Stimulated activated CD4-positive, alpha-beta T cell treated with anti-CD3 and anti-CD28 coated beads, Interleukin-1b, Interleukin-23, amount 100 ng/mL, for 48 hours (primary cell): ENCODE data around the gene GPAT3.
"Not testable (repeated sequence)": the region's sequence is repeated elsewhere in the genome, so short reads cannot be mapped to it uniquely, and the experiment has no call there.

Experiments used
- DNase-seq: peaks from one replicate; pipeline ENCODE4 v3.0.0-alpha.2; 2020

The GPAT3 gene

DNA sequence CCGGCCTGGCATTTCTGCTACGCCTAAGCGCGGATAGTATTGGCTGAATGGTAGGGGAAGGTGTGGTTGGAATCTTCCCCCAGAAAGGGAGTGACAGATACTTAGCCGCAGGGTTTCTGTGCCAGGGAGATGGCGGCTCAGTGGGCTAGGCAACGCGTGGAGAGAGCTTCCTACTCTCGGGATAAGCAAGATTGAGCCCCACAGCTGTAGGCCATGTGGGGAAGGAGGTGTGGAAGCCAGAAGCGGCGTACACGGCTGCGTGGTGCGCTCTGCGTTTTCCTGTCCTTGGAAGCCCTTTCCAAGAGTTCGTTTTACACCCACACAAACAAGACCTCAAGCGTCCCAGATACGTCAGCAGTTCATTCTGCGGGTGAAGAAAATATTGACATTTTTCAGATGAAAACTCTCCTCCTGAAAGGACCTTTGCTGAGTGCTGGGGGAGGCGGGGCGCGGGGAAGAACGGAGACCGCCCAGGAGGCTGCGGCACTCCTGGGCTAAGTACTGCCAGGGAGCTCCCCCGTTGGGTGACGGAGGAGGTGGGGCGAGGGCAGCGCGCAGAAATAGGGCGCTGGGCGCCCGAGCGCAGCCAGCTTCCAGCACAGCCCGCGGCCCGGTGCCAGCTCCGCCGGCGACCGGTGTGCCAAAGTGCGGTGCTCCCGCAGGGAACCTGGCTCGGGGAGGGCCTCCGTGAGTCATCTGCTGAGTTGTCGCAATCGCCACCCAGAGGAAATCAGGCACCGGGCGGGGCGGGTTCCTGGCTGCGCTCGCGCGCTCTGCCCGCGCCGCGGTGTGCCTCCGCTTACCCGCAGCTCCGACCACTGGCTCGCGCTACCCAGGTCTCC is at the start of gene GPAT3:
GPAT3 (plus strand) TSS at position 589 of the 842 bp plus-strand sequence. CDS start 515 bp downstream, outside the sequence.
- peak; percentile 66 for DNase-seq

DNA sequence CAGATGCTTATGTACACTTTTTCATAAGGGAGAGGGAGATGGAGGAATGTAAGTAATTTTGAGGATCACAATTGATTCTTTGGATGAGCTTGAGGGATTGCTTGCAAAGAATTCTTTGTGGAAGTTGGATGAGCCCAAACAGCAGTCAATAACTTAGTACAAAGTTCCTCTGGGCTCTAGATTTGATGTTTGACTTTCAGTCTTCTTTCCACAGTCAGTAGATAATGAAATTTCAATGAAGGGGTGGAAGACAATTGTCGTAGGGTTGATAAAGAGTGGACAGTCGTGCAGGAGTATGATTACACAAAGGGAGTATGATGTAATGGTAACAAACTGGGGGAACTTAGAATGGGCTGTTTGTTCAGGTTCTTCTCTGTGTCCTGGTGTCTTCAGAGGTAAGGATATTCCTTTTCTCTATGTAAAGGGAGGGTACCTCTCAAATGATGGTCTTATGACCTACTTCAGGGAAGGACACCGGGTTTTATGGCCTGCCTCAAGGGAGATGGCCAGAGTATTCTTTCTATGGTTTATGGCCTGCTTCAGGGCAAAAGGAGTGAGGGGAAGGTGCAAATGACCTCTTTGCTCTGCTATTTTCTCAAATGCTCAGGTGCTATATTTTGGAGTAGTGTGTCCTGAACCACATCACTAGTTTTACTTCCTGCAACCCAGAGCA is 49.3 kb upstream of the GPAT3 start:
- no peak for DNase-seq

DNA sequence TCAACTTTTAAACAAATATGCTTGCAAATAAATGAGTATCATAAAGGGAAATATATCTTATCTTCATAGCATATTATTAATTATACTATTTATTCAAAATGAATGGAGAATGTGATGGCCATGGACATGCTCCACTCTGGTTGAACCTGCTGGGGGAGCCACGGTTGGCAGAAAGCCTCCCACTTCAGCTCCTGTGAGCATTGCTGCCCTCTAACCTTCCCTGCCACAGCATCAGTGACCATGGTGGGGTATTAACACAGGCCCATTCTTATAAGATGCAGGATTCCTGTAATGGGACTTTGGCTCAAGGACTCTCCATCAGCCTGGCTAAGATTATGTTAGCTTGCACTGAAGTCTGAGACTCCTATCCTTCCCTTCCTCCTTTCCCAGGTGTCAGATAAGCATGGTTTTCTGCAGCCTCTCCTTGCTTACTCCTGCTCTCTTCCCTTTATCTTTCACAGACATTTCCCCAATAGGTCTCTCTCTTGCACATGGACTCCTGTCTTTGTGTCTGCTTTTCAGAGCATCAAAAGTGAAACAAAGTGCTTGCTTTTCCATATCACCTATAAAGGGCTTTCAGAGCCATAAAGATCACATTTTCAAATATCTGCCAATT is 46.1 kb upstream of the GPAT3 start:
- no peak for DNase-seq

DNA sequence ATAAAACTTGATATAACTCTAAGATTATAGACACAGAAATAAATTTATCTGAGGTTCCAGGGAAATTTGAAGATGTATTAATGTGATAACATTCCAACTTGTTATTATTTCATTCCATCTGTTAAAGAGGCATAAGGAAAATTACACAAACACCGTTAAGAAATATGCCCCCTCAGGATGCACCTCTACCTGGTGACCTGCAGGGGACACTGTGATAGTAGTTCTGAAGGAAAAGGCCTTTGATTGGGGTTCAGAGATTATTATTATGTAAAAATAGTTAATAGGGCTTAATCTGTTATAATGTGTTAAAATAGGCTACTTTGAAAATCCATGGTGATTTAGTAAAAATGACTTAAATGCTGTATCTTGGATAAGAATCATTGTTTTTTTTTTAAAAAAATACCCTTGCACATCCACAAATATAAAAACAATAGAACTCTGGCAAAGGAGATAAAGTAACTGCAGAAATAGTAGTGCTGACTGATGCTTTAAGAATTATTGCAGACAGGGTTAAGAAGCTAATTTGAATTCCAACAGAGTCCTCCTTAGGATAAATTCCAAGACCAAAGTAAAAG is 44.9 kb upstream of the GPAT3 start:
- no peak for DNase-seq

DNA sequence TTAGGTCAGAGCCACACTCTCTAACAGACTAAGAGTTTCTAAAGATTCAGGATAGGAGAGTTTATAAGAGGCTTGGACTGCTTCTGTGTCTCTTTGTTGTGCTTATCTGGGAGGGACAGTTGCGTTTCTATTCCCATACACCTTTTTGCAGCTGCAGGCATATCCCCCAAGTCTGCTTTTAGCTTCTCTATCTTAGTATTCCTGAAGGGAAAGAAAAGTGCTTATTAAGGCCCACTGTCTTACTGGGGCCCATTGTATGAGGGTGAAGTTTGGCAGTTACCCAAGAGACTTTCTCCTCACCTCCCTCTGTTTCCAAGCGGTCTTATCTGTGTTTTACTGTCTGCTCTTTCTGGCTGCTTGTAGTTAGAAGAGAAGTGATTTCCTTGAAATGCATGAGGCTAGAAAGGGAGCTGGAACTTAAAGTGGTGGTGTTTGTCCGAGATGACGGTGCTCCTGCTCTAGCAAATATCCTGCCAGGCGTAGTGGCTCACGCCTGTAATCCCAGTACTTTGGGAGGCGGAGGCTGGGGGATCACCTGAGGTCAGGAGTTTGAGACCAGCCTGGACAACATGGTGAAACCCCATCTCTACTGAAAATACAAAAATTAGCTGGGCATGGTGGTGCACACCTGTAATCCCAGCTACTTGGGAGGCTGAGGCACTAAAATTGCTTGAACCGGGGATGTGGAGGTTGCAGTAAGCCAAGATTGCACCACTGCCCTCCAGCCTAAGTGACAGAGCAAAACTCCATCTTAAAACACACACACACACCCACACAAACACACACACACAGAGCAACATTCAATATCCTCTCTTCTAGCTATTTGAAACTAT is 39.6 kb upstream of the GPAT3 start:
- DNase-seq: not testable (repeated sequence)

DNA sequence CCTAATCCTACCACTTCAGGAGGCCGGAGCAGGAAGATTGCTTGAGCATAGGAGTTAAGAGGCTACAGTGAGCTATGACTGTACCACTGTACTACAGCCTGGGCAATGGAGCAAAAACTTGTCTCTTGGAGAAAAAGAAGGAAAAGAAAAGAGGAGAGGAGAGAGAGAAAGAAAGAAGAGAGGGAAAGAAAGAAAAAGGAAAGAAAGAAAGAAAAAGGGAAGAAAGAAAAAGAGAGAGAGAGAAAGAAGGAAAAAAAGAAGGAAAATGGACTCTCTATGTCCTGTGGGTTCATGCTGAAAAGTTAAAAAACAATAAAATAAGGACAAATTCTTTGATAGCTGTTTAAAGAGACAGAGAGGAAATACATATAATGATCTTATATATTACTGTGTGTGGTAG is 37.7 kb upstream of the GPAT3 start:
- no peak for DNase-seq

DNA sequence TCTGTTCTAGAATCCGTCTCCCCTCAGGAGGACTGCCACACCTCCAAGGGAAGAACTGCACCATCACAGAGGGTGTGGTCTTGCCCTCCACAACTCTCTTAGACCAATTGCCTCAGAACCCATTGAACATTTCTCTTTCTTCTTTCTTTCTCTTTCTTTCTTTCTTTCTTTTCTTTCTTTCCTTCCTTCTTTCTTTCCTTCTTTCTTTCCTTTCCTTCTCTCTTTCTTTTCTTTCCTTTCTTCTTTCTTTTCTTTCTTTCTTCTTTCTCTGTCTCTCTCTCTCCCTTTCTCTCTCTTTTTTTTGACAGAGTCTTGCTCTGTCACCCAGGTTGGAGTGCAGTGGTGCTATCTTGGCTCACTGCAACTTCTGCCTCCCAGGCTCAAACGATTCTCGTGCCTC is 34.2 kb upstream of the GPAT3 start:
- DNase-seq: not testable (repeated sequence)

DNA sequence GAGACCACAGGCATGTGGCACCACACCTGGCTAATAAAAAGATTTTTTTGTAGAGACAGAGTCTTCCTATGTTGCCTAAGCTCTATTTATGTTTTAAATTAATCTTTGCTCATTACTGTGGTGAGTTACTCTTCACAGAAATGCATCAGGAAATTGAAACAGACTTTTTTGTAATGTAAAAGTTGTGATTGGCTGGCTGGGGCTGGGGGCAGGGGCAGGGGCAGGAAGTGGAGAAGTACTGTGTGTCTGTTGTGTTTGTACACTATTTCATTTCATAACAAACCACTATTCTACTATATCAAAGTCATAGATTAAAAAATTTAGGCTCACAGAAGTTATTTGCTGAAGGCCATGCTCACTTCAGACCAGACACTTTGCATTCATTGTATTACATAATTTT is 31.9 kb upstream of the GPAT3 start:
- no peak for DNase-seq

DNA sequence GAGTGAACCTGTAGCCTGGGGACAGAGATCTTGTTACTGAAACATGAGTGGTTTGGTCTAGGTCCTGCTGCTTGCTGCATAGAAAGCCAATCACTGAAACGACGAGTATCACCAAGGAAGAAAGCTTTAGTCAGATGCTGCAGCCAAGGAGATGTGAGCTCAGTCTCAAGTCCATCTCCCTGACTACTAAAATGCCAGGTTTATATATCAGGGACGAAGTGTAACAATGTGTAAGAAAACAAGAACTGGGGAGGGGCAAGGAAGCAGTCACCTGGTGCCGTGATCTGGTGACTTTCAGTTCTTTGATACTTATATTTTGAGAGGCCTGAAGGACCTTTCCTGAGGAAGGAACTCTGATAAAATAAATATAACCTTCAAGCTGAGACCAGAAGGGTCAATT is 31.4 kb upstream of the GPAT3 start:
- no peak for DNase-seq

DNA sequence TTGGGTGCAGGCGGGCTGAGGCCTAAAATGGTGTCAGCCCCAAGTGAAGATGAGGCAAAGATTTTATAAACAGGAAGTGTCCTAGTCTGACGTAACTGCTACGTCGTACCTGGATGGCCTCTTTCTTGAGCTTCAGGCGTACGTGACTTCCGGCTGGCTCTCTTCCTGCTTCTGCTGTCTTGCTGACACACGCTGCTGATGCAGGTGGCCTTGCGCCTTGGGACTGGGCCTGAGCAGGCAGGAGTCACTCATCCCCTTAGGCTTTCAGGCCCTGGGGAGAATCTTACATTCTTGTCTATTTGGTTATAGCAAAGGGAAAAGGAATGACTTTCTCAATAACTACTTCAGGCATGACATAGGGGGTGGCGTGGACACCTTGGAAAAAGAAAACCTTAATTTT is 30.9 kb upstream of the GPAT3 start:
- no peak for DNase-seq

DNA sequence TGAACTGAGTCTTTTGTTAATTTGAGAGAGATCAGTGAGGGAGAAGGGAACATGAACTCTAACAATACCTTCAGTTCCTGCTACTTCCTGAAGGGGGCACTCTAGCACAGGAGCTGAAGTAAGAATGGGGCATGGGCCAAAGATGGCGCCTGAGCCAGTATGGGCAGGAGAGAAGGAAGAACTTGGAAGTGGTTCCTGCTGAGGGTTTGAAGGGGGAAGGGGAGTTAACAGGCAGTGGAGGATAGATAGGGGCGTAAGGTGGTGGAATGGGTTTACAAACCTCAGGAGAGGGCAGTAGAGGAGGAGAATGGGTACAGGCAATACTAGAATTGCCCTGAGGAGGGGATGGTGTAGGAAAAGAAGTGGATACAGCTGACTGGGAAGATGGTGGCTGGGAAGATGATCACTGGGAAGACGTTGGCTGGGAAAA is 26.7 kb upstream of the GPAT3 start:
- peak; percentile 54 for DNase-seq

DNA sequence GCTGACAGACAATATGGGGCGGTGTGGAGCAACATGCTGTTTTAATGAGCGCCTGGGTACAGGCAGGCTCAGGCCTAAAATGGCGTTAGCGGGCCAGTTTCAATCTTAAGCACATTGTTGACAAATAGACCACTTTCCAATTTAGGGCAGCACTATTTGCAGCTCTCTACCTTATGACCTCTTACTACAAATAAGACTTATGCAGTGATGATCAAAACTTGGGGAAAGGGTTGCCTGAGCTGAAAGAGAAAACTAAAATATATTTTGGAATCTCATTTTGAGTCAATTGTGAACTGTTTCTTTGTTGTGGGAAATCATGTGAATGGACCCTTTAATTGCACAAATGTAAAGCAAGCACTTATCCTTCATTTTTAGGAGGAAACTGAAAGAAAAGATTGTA is 25.5 kb upstream of the GPAT3 start:
- DNase-seq: no peak

DNA sequence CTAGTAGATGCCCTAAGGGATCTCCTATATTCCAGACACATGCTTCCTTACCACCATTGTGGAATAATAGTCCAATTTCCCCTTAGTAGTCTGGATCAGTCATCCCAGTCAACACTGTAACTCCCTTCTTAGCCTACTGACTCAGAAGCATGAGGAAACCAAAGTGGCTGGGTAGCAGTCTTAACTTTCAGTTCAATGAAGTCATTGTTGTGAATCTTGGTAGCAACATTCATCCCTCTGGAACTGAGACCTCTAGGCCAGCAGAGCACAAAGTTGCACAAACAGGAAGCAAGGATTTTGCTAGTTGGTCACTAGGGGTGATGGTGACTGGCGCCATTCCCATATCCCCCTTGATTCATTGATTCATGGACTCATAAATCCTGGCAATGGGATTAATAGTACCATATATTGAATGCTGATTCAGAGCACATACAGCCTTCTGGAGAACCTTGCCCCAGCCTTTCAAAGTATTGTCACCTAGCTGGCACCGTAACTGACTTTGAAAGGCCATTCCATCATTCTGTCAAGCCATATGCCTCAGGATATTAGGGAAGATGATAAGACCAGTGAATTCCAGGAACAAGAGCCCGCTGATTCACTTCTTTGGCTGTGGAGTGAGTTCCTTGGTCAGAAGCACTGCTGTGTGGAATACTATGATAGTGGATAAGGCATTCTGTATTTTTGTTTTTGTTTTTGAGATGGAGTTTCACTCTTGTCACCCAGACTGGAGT is 19.7 kb upstream of the GPAT3 start:
- no peak for DNase-seq

DNA sequence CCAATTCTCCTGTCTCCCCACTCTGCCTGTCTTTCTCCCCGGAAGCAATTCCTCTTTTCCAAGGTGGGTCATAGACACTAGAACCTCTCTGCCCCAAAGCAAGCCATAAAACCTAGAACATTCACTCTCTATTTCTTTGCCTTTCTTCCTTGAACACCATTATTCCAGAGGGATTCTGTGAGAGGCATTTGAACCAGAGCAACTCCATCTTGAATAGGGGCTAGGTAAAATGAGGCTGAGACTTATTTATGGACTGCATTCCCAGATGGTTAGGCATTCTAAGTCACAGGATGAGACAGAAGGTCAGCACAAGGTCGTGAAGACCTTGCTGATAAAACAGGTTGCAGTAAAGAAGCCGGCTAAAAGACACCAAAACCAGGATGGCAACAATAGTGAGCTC is 13.7 kb upstream of the GPAT3 start:
- DNase-seq: no peak

DNA sequence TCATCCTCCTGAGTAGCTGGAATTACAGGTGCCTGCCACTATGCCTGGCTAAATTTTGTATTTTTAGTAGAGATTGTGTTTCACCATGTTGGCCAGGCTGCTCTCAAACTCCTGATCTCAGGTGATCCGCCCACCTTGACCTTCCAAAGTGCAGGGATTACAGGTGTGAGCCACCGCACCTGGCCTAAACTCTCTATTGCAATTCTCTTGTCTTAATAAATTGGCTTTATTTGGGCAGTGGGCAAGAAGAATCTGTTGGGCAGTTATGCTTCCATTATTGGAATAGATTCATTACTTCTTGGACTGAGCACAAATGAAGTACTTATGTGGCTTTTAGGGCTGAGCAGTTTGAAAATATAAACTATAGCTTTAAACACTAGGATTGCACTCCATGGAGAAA is 8.2 kb upstream of the GPAT3 start:
- DNase-seq: no peak

DNA sequence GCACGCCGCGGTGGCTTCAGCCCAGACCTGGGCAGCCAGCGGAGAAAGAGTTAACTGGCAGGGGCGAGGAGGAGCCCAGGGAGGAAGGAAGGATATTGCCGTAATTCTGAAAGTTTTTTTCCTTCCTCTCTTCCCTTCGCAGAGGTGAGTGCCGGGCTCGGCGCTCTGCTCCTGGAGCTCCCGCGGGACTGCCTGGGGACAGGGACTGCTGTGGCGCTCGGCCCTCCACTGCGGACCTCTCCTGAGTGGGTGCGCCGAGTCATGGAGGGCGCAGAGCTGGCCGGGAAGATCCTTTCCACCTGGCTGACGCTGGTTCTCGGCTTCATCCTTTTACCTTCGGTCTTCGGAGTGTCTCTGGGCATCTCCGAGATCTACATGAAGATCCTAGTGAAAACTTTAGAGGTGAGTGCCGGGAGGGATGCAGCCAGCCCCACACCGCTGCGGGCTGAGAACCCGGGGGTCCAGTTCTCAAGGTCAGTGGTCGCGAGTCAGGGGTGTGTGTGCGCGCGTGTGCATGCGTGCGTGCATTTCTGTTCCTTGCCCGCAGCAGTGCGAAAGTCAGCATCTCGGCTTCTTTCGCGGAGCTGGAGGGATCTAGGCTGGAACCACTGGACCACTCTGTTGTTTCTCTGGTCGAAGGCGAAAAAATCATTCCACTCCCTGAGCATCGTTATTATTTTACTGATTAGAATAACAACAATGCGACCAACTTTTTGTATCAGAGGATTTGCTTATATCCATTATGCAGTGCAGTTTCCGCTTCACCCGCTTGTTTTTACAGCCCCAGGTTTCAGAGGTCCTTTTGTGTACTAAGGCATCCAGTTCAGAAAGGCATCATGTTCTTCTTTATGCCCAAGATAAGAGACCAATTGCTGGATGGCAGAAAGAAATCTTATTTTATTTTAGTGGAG is 709 bp downstream of the GPAT3 start:
- DNase-seq: no peak

DNA sequence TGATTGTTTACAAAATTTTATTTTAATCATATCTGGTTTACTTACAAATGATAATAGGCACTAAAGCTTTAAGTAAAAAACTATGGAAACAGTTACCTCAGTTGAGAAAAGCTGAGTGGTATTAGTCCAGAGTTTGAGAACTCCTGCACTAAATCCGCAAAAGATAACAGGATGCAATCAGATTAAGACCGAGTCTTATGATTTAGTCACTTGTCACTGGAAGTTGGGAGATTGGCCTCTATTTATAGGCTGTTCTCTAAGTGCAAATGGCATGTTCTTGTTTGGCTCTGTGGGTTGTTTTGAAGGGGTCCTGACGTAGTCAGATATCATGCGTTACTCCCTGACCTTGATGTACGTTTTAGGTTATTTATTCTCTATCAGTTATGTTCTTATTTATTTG is 6.3 kb downstream of the GPAT3 start:
- DNase-seq: no peak

DNA sequence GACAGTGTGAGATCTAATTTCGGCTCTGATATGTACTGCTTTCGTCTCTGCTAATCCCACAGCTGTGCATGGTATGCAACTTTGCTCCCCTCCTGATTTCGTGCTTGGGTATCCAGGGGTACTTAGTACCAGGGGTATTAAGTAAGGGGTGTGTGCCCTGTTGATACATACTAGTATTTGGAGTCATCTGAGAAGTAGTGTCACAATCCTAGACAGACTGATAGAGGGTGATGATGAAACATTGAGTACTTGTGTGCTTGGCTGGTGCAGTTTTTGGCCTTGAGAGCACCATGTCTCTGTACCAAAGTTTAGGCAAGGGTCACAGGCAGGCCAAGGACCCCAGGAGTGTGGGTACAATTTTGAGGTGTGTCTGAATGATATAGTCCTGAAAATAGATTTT is 10.9 kb downstream of the GPAT3 start:
- DNase-seq: no peak

DNA sequence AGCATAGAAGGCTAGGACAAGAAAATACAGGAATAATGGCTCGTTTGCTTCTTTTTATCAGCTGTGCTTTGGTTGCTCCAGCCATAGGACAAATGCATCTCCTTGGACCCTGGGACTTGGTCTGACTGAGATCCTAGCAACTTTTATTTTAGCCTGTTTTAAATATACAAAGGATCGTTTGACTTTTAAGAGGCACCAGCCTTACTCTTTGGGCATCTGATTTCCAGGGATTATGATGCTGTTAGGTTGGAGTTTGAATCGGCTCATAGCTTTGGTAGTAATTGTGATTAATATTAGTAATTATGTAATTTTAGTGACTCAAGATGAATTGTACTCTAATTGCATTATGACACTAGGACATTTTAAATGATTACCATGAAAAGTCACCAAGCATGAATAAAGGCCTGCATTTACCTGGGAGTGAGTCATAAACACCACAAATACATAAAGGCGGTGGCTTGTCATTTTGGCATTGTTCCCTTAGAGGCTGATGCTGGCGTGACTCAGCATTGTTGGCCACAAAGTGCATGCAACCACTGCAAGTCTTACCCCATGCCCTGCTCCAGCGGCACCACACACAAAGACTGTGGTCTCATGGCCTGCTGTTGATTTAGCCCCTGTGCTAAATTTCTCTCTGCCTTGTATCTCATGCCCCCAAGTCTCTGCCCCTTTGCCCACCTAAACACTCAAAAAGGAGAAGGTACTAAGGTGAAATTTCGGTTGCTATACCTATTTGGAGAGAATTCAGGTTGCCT is 12.4 kb downstream of the GPAT3 start:
- peak; percentile 86 for DNase-seq

DNA sequence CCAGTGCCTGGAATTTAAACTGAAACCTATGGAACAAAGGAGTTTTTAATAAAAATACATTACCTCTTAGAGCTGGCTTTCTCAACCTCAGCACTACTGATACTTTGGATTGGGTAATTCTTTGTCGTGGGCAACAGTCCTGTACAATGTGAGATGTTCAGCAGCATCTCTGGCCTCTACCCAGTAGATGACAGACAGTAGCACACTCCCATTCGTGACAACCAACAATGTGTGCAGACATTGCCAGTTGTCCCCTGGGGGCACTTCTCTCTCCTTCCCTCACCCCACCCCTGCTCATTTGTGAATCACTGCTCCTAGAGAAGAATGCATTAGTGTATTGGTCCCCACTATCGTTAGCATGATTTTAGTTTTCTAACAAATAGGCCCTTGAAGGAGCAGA is 16.2 kb downstream of the GPAT3 start:
- DNase-seq: no peak
